Caco-2 (cell line): ENCODE measurements around the gene SPDYE3. TPM values are rescaled to one million over a fixed set of nuclear protein-coding genes. Genes with fewer than 3 reads are reported as not detected.
"Not testable (repeated sequence)": the region's sequence is repeated elsewhere in the genome, so short reads cannot be mapped to it uniquely, and the experiment has no call there.

ENCODE experiments used
- BruUV-seq: library from RNA; stranded (reverse); fragments of 400-500 nt; replicated peaks from 2 replicates; lab custom pipeline; 2021; lab: Mats Ljungman, UMichigan
- CTCF ChIA-PET: fragments of 300-600 bp; sonication (Branson Sonifier 250); formaldehyde crosslinking; loops from one replicate; lab custom pipeline; 2022; ENCODE audit warnings: antibody characterized with exemption; lab: Charles Lee
- POLR2A ChIA-PET: fragments of 300-600 bp; sonication (Branson Sonifier 250); formaldehyde crosslinking; loops from one replicate; lab custom pipeline; 2022; ENCODE audit warnings: antibody characterized with exemption; lab: Charles Lee
- DNase-seq, 2 experiments: peaks; one replicate each; pipeline versions ENCODE4 v3.0.0 to v3.0.0-alpha.2; 2020 to 2022
- H3K27me3 ChIP-seq: replicated peaks from 2 replicates; pipeline ENCODE4 v1.6.0; 2011; ENCODE audit warnings: low read length; ENCODE audit not compliant: control insufficient read depth, insufficient read depth
- H3K36me3 ChIP-seq: 2 replicates; pipeline ENCODE4 v1.5.1; 2011; ENCODE audit warnings: low read length; ENCODE audit not compliant: control insufficient read depth, insufficient read depth
- H3K4me1 ChIP-seq: fragments of 250-450 bp; sonication (Bioruptor Pico); 2 replicates; pipeline ENCODE4 v1.5.1; 2020; ENCODE audit warnings: mild to moderate bottlenecking
- H3K4me3 ChIP-seq: 2 replicates; pipeline ENCODE4 v1.5.1; 2011; ENCODE audit warnings: low read depth, mild to moderate bottlenecking, control low read depth, low read length
- H3K9me3 ChIP-seq: fragments of 250-450 bp; sonication (Bioruptor Pico); 2 replicates; pipeline ENCODE4 v1.5.1; 2020; ENCODE audit warnings: mild to moderate bottlenecking, moderate library complexity
- H3K27ac Mint-ChIP-seq: one replicate; pipeline ENCODE4 v1.8.0; 2022; ENCODE audit warnings: mixed read lengths; ENCODE audit not compliant: unreplicated experiment
- H3K27me3 Mint-ChIP-seq: one replicate; pipeline ENCODE4 v1.8.0; 2022; ENCODE audit warnings: mixed read lengths; ENCODE audit not compliant: insufficient read depth, unreplicated experiment
- H3K36me3 Mint-ChIP-seq: one replicate; pipeline ENCODE4 v1.8.0; 2022; ENCODE audit warnings: mild to moderate bottlenecking, mixed read lengths; ENCODE audit not compliant: insufficient read depth, unreplicated experiment
- H3K4me1 Mint-ChIP-seq: one replicate; pipeline ENCODE4 v1.8.0; 2022; ENCODE audit warnings: low read depth, mixed read lengths; ENCODE audit not compliant: unreplicated experiment
- H3K4me3 Mint-ChIP-seq: one replicate; pipeline ENCODE4 v1.8.0; 2022; ENCODE audit warnings: mild to moderate bottlenecking, moderate library complexity, mixed read lengths; ENCODE audit not compliant: unreplicated experiment
- H3K9me3 Mint-ChIP-seq: one replicate; pipeline ENCODE4 v1.8.0; 2022; ENCODE audit warnings: mixed read lengths; ENCODE audit not compliant: unreplicated experiment
- intact Hi-C: fragments of 100-400 bp; cut with micrococcal nuclease; formaldehyde crosslinking; loops from one replicate; pipeline ENCODE4 v1.10.0; 2022; ENCODE audit not compliant: unreplicated experiment
- total RNA-seq: library from RNA; stranded (reverse); gene quantifications from 2 replicates; pipeline ENCODE4 v1.2.3, GENCODE V29; 2022
- TF ChIP-seq, protein P1 (sequence below), 2 experiments: fragments of 200-600 bp in 1 of 2; IDR thresholded peaks; 1 replicate in 1 of 2; 2 replicates in 1 of 2; pipeline versions ENCODE4 v1.5.1 to v1.8.0; 2011 to 2022; ENCODE audit warnings: antibody characterized with exemption in 1 of 2, control low read depth in 1 of 2, inconsistent platforms in 1 of 2, low read depth in 1 of 2, low read length in 1 of 2, mild to moderate bottlenecking in 1 of 2, moderate library complexity in 1 of 2; ENCODE audit not compliant: insufficient read depth in 1 of 2, severe bottlenecking in 1 of 2, unreplicated experiment in 1 of 2

SPDYE3 gene
- total RNA-seq, 1 experiment from 2014 or later = not detected

DNA sequence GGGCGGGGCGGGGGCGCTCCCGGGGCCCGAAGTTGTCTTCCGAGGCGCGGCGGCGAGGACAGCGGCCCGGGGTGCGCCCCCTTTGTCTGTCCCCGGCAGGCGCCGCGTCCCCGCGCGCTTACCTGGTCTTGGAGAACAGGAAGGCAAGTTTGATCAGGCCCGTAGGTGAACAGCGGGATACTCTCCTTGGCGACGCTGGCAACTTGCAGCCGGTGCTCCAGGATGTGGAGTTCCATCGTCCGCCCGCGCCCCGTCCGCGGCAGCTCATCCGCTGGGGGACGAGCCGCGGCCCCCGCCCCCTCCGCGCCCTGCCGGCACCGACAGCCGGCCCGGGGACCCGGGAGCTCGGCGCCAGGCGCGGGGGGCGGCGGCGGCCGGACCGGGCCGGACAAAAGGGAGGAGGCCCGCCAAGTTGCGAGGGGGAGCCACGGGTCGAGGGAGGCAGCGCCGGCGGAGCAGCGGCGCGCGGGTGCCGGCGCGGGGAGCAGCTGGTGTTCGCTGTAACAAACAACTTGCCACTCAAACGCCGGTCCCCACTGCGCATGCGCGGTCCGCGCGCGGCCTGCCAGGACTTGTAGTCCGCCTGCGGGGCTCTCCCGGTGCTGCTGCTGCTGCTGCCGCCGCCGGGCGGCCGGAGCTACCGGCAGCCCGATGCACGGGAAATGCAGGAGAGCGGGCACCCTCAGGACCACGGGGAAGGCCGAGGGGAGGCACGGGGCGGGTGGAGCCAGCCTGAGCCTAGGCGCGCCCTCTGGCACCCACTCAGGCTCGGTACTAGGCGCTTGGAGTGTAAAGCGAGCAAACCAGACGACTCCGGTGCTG lies 35.6 kb upstream of the SPDYE3 start:
- no peaks in the 10 kb centered on the region for H3K27me3 Mint-ChIP-seq
- no peaks in the 10 kb centered on the region for H3K9me3 ChIP-seq
- peaks cover 23% of the 10 kb centered on the region for H3K36me3 Mint-ChIP-seq
- H3K27ac Mint-ChIP-seq = no peak overlapping the region
- peak overlapping the region; percentile 69 for H3K4me3 Mint-ChIP-seq
- H3K9me3 Mint-ChIP-seq = no peaks in the 10 kb centered on the region
- DNase-seq = peak; percentile 98
- no peaks in the 10 kb centered on the region for H3K27me3 ChIP-seq
- peaks cover 20% of the 10 kb centered on the region for H3K4me1 ChIP-seq
- H3K4me3 ChIP-seq = peak overlapping the region; percentile 62
- peaks cover 10% of the 10 kb centered on the region for H3K4me1 Mint-ChIP-seq
- intact Hi-C loops = no loop called here
- H3K36me3 ChIP-seq = no peaks in the 10 kb centered on the region
- POLR2A ChIA-PET = interaction anchor here (0.6 to 1.0 kb wide), 2 partner anchors 115 to 157 kb away, joined by 3 to 6 read pairs; partner anchors contain the start of gene ZCWPW1
- CTCF ChIA-PET = interaction anchor here (1.4 kb wide), 1 partner anchor 83 kb away, joined by 3 read pairs; no protein-coding TSS in a partner anchor
- TF ChIP-seq, protein P1, sequence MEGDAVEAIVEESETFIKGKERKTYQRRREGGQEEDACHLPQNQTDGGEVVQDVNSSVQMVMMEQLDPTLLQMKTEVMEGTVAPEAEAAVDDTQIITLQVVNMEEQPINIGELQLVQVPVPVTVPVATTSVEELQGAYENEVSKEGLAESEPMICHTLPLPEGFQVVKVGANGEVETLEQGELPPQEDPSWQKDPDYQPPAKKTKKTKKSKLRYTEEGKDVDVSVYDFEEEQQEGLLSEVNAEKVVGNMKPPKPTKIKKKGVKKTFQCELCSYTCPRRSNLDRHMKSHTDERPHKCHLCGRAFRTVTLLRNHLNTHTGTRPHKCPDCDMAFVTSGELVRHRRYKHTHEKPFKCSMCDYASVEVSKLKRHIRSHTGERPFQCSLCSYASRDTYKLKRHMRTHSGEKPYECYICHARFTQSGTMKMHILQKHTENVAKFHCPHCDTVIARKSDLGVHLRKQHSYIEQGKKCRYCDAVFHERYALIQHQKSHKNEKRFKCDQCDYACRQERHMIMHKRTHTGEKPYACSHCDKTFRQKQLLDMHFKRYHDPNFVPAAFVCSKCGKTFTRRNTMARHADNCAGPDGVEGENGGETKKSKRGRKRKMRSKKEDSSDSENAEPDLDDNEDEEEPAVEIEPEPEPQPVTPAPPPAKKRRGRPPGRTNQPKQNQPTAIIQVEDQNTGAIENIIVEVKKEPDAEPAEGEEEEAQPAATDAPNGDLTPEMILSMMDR (IDR thresholded peaks at IDR 0.05; ENCODE audit: insufficient read depth in 1 of 2, low read depth in 1 of 2, low read length in 1 of 2, severe bottlenecking in 1 of 2, unreplicated experiment in 1 of 2) = peak in 1 of 2 experiments; percentile 60
- BruUV-seq = no TSS peak

DNA sequence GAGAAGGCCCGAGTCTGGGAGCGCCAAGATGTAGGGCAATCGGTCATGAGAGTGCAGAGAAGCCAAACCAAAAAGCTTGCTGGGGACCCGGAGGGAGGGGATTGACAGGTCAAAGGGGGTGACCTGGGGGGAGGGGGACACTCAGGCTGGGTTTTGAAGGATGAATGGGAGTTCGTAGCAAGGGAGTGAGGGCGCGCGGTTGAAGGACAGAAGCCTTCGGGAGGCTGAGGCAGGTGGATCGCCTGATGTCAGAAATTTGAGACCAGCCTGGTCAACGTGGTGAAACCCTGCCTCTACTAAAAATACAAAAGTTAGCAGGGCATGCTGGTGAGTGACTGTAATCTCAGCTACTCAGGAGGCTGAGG lies 35.0 kb upstream of the SPDYE3 start:
- BruUV-seq, H3K9me3 ChIP-seq, DNase-seq, H3K27me3 ChIP-seq, H3K4me1 Mint-ChIP-seq, intact Hi-C loops, H3K27me3 Mint-ChIP-seq, H3K36me3 ChIP-seq, H3K27ac Mint-ChIP-seq, H3K9me3 Mint-ChIP-seq: not testable (repeated sequence)
- ChIA-PET POLR2A (interaction anchor here (1.0 kb wide), 1 partner anchor 156 kb away, joined by 6 read pairs; the partner anchor contains the start of gene ZCWPW1), CTCF (interaction anchor here (1.4 kb wide), 1 partner anchor 83 kb away, joined by 3 read pairs; no protein-coding TSS in a partner anchor)
- peaks cover 18% of the 10 kb centered on the region for H3K4me1 ChIP-seq
- peak overlapping the region; percentile 62 for H3K4me3 ChIP-seq
- Mint-ChIP-seq H3K36me3 (peaks cover 19% of the 10 kb centered on the region), H3K4me3 (peak overlapping the region; percentile 69)

DNA sequence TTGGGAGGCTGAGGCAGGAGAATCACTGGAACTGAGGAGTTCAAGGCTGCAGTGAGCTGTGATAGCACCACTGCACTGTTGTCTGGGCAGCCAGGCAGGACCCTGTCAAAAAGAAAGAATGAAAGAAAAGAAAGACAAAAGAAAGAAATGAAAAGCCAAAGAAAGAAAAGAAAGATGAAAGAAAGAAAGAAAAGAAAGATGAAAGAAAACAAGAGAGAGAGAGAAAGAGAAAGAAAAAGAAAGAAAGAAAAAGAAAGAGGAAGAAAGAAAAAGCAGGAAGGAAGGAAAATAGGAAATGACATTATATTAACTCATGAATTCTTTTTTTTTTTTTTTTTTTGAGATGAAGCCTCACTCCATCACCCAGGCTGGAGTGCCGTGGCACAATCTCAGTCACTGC lies 32.4 kb upstream of the SPDYE3 start:
- Histone ChIP-seq H3K36me3 (no peaks in the 10 kb centered on the region), H3K4me3 (no peak overlapping the region), H3K4me1 (peaks cover 4% of the 10 kb centered on the region; the same call in 1 of the 2 replicates), H3K9me3 (no peaks in the 10 kb centered on the region), H3K27me3 (no peaks in the 10 kb centered on the region)
- peaks cover 14% of the 10 kb centered on the region for H3K36me3 Mint-ChIP-seq
- no peaks in the 10 kb centered on the region for H3K4me1 Mint-ChIP-seq
- no peak overlapping the region for H3K27ac Mint-ChIP-seq
- no peak overlapping the region for H3K4me3 Mint-ChIP-seq
- TF ChIP-seq, protein P1 (IDR thresholded peaks at IDR 0.05; ENCODE audit: insufficient read depth in 1 of 2, low read depth in 1 of 2, low read length in 1 of 2, severe bottlenecking in 1 of 2, unreplicated experiment in 1 of 2) = no peak
- POLR2A ChIA-PET = no interaction called here
- CTCF ChIA-PET = interaction anchor here (0.6 to 0.7 kb wide), 2 partner anchors 10 to 1131 kb away, joined by 3 to 5 read pairs; no protein-coding TSS in a partner anchor
- DNase-seq = no peak
- intact Hi-C loops = no loop called here
- H3K27me3 Mint-ChIP-seq = no peaks in the 10 kb centered on the region
- no TSS peak for BruUV-seq
- no peaks in the 10 kb centered on the region for H3K9me3 Mint-ChIP-seq

GRCh38 chr7:100276126-100276525 lies 31.4 kb upstream of the SPDYE3 start:
- H3K9me3 ChIP-seq, H3K4me3 Mint-ChIP-seq, intact Hi-C loops, H3K4me1 ChIP-seq, H3K4me1 Mint-ChIP-seq, POLR2A ChIA-PET, DNase-seq, H3K36me3 Mint-ChIP-seq, H3K9me3 Mint-ChIP-seq, H3K27me3 Mint-ChIP-seq, H3K27me3 ChIP-seq, H3K36me3 ChIP-seq, H3K4me3 ChIP-seq, BruUV-seq, H3K27ac Mint-ChIP-seq: not testable (repeated sequence)
- CTCF ChIA-PET = interaction anchor here (0.8 kb wide), 1 partner anchor 60 kb away, joined by 4 read pairs; no protein-coding TSS in a partner anchor

DNA sequence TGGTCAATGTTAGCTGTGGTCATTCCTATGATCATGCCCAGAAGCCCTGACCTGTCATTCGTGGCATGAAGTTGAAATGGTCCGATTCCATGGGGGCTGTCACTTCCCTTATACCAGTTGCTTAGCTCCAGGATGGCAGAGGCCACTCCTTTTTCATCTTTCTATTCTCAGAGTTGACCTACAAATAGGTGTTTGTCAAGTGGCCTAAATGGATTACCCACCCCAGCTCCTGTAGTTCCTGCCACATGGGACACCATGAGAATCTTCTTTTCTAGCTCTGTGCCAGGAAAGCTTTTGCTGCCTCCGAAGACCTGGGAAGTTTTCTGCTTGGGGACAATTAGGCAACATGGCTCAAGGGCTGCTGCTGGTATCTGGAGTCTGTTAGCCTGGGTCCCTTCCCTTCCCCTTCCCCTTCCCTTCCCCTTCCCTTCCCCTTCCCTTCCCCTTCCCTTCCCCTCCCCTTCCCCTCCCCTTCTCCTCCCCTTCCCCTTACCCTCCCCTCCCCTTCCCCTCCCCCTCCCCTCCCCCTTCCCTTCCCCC lies 25.4 kb upstream of the SPDYE3 start:
- H3K9me3 Mint-ChIP-seq, CTCF ChIA-PET, intact Hi-C loops, DNase-seq, H3K36me3 ChIP-seq, H3K4me3 Mint-ChIP-seq, BruUV-seq, POLR2A ChIA-PET, H3K4me1 Mint-ChIP-seq, H3K4me3 ChIP-seq, H3K36me3 Mint-ChIP-seq, H3K27me3 Mint-ChIP-seq, H3K9me3 ChIP-seq, H3K4me1 ChIP-seq, H3K27me3 ChIP-seq: not testable (repeated sequence)
- H3K27ac Mint-ChIP-seq = peak overlapping the region; percentile 50
